SK-N-SH (cell line): ENCODE results near the gene CD38. TPM values are rescaled to one million over a fixed set of nuclear protein-coding genes. Genes with fewer than 3 reads are reported as not detected.

Experiments
- CTCF ChIA-PET: fragments of 300-600, 350-600 bp; formaldehyde crosslinking; extraction: SDS; loops from one replicate; lab custom pipeline; 2021; lab: Yijun Ruan, JAX
- POLR2A ChIA-PET: fragments of 350-600 bp; sonication (Branson Sonifier 250); formaldehyde crosslinking; extraction: SDS; loops from one replicate; lab custom pipeline; 2020; ENCODE audit warnings: antibody characterized with exemption, inconsistent platforms; lab: Yijun Ruan, JAX
- DNase-seq: peaks from one replicate; pipeline ENCODE4 v3.0.0; 2012
- H2AFZ ChIP-seq: fragments of 200-600 bp; sonication (generic); 2 replicates; pipeline ENCODE4 v1.8.1; 2016; ENCODE audit warnings: antibody characterized with exemption, mild to moderate bottlenecking, low read depth
- H3F3A ChIP-seq: fragments of 200-600 bp; sonication (generic); replicated peaks from 2 replicates; pipeline ENCODE3; 2016; ENCODE audit warnings: antibody characterized with exemption, mild to moderate bottlenecking; ENCODE audit not compliant: insufficient read depth
- H3K27ac ChIP-seq, 2 experiments: fragments of 200-500 bp in 1 of 2; fragments of 200-600 bp in 1 of 2; sonication (Bioruptor generic) in 1 of 2; sonication (generic), shearing (Covaris generic) in 1 of 2; 2 replicates each; pipeline versions ENCODE4 v1.5.1 to v1.6.1; 2014 to 2016; ENCODE audit warnings: low read depth in 2 of 2, inconsistent platforms in 1 of 2, low read length in 1 of 2, mild to moderate bottlenecking in 1 of 2, mixed read lengths in 1 of 2
- H3K27me3 ChIP-seq: fragments of 200-600 bp; sonication (generic), shearing (Covaris generic); 2 replicates; pipeline ENCODE4 v1.6.1; 2016; ENCODE audit warnings: mixed run types; ENCODE audit not compliant: insufficient read depth
- H3K36me3 ChIP-seq, 2 experiments: fragments of 200-500 bp in 1 of 2; fragments of 200-600 bp in 1 of 2; sonication (Bioruptor generic) in 1 of 2; sonication (generic) in 1 of 2; replicated peaks in 1 of 2; 2 replicates each; pipeline versions ENCODE3 to v1.5.1; 2014 to 2016; ENCODE audit warnings: low read length in 1 of 2, mild to moderate bottlenecking in 1 of 2; ENCODE audit not compliant: insufficient read depth in 2 of 2, control insufficient read depth in 1 of 2
- H3K4me1 ChIP-seq, 2 experiments: fragments of 200-500 bp in 1 of 2; fragments of 200-600 bp in 1 of 2; sonication (Bioruptor generic) in 1 of 2; sonication (generic), shearing (Covaris generic) in 1 of 2; 2 replicates each; pipeline versions ENCODE4 v1.5.1 to v1.6.1; 2014 to 2016; ENCODE audit warnings: low read depth in 1 of 2, low read length in 1 of 2, mixed run types in 1 of 2; ENCODE audit not compliant: insufficient read depth in 2 of 2, control insufficient read depth in 1 of 2
- H3K4me2 ChIP-seq: fragments of 200-600 bp; sonication (generic), shearing (Covaris generic); 2 replicates; pipeline ENCODE4 v1.6.1; 2017; ENCODE audit warnings: mixed run types
- H3K4me3 ChIP-seq, 2 experiments: fragments of 200-500 bp in 1 of 2; fragments of 200-600 bp in 1 of 2; sonication (Bioruptor generic) in 1 of 2; sonication (generic), shearing (Covaris generic) in 1 of 2; 2 replicates each; pipeline versions ENCODE4 v1.5.1 to v1.8.1; 2014 to 2016; ENCODE audit warnings: low read depth in 2 of 2, inconsistent platforms in 1 of 2, low read length in 1 of 2, mild to moderate bottlenecking in 1 of 2, mixed read lengths in 1 of 2, moderate library complexity in 1 of 2
- H3K79me2 ChIP-seq: fragments of 200-600 bp; sonication (generic); 2 replicates; pipeline ENCODE4 v1.8.1; 2017; ENCODE audit warnings: mild to moderate bottlenecking; ENCODE audit not compliant: insufficient read depth
- H3K9ac ChIP-seq: fragments of 200-600 bp; sonication (generic); 2 replicates; pipeline ENCODE4 v1.6.1; 2017; ENCODE audit warnings: mixed run types
- H3K9me2 ChIP-seq: fragments of 200-600 bp; sonication (generic); 2 replicates; pipeline ENCODE4 v1.6.1; 2017; ENCODE audit warnings: mixed run types
- H3K9me3 ChIP-seq: fragments of 200-600 bp; sonication (generic); 2 replicates; pipeline ENCODE4 v1.6.1; 2017; ENCODE audit warnings: mixed run types, mild to moderate bottlenecking, moderate library complexity
- H4K20me1 ChIP-seq: fragments of 200-600 bp; sonication (generic); 2 replicates; pipeline ENCODE4 v1.6.1; 2017; ENCODE audit warnings: mild to moderate bottlenecking, mixed run types; ENCODE audit not compliant: insufficient read depth
- EZH2phosphoT487 ChIP-seq: fragments of 200-600 bp; sonication (generic); IDR thresholded peaks from 2 replicates; pipeline ENCODE4 v1.6.1; 2017; ENCODE audit warnings: low read depth, mixed run types, mild to moderate bottlenecking, antibody characterized with exemption, moderate library complexity, borderline replicate concordance
- FOXM1 ChIP-seq: IDR thresholded peaks from 2 replicates; pipeline ENCODE4 v1.4.0; 2012; ENCODE audit warnings: low read depth, mild to moderate bottlenecking
- GATA2 ChIP-seq: sonication (generic); formaldehyde crosslinking; IDR thresholded peaks from 2 replicates; pipeline ENCODE4 v1.5.0; 2020; ENCODE audit warnings: mild to moderate bottlenecking, missing genetic modification reagents
- MEF2A ChIP-seq: IDR thresholded peaks from 2 replicates; pipeline ENCODE4 v1.4.0; 2012; ENCODE audit warnings: low read depth, borderline replicate concordance
- MXI1 ChIP-seq: IDR thresholded peaks from 2 replicates; pipeline ENCODE4 v1.6.1; 2012; ENCODE audit warnings: mild to moderate bottlenecking, low read depth, low read length, improper control_type of control experiment
- NFIC ChIP-seq: IDR thresholded peaks from 2 replicates; pipeline ENCODE4 v1.4.0; 2012; ENCODE audit warnings: borderline replicate concordance
- PBX3 ChIP-seq: IDR thresholded peaks from 2 replicates; pipeline ENCODE4; 2012
- POLR2AphosphoS5 ChIP-seq: IDR thresholded peaks from 2 replicates; pipeline ENCODE4 v1.6.1; 2012; ENCODE audit warnings: low read depth, low read length
- RCOR1 ChIP-seq: fragments of 150-350 bp; IDR thresholded peaks from 2 replicates; pipeline ENCODE4 v1.6.1; 2017; ENCODE audit warnings: antibody characterized with exemption, low read length
- TAF1 ChIP-seq: IDR thresholded peaks from 2 replicates; pipeline ENCODE4 v1.6.1; 2012; ENCODE audit warnings: low read depth, mild to moderate bottlenecking, low read length, moderate library complexity, borderline replicate concordance
- TCF12 ChIP-seq: IDR thresholded peaks from 2 replicates; pipeline ENCODE4 v1.4.0; 2012
- TEAD4 ChIP-seq: IDR thresholded peaks from 2 replicates; pipeline ENCODE4 v1.4.0; 2012; ENCODE audit warnings: mild to moderate bottlenecking, borderline replicate concordance; ENCODE audit not compliant: insufficient read depth
- USF1 ChIP-seq: IDR thresholded peaks from 2 replicates; pipeline ENCODE4 v1.4.0; 2012; ENCODE audit warnings: low read depth, borderline replicate concordance
- WGBS: methylation state at CpG from one replicate; pipeline ENCODE4 v1.1.6; 2017; ENCODE audit warnings: low lambda C conversion rate; 5-methylcytosine and 5-hydroxymethylcytosine counted together
- polyA plus RNA-seq, 3 experiments: library from polyadenylated mRNA; depleted of rRNA; stranded (reverse); fragments of >200 nt; gene quantifications; 2 replicates each; pipeline ENCODE4 v1.2.3, GENCODE V29; 2012
- TF ChIP-seq, protein P1 (sequence below): IDR thresholded peaks from 2 replicates; pipeline ENCODE4 v1.6.1; 2012; ENCODE audit warnings: mild to moderate bottlenecking, low read depth, low read length, moderate library complexity

Gene CD38
- polyA plus RNA-seq, 1 of the 3 experiments (the other 2 are of a cell fraction), result 0.02 TPM

DNA sequence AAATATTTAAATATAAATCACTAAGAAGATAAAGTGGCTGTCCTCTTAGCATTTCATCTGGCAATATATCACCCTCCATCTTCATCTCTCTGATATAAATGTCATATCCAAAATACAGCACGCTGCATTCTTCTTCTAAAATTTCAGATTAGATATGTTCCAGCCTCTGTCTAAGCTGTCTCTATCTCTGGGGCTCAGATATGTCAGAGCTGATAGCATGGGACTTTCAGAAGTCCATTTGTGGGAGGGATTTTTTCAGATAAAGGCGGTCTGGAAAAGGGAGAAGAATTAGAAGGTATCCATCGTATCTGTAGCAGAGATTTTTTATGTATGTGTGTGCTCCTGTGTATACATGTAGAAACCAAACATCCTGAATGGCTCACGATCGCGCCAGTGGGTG is 25.0 kb upstream of the CD38 start (continued):
- TF ChIP-seq PBX3 (no peak), USF1 (no peak), TCF12 (no peak), GATA2 (CRISPR knock-in tag) (no peak), TAF1 (no peak), FOXM1 (no peak), MXI1 (no peak), EZH2phosphoT487 (no peak), MEF2A (no peak), TEAD4 (no peak)
- TF ChIP-seq, all 33 proteins: peak for 0

DNA sequence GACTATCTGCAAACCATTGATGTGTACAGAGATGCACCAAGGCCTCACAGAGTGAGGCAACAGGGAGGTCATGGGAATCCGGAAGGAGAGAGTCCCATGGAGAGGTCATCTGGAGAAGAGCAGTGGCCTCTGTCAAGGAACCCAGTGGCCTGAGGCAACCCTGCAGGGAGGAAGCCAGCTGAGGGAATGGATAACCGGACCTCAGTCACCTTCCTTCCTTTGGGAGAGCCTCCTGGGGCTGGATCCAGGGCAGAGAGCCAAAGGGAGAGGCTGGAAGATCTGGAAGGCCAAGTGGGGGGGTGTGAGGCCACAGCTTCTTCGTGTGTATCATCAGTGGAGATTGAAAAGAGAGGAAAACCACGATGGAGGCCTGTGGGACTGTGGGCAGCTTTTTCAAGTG is 24.3 kb upstream of the CD38 start:
- Histone ChIP-seq H3K4me1 (no peaks in the 10 kb centered on the region), H3K79me2 (no peaks in the 10 kb centered on the region), H3K27ac (no peak overlapping the region), H3K9ac (no peak overlapping the region), H3K27me3 (no peaks in the 10 kb centered on the region; the same call in 1 of the 2 replicates), H3K4me2 (no peak overlapping the region), H3K36me3 (no peaks in the 10 kb centered on the region), H3K9me3 (no peaks in the 10 kb centered on the region), H3K9me2 (no peaks in the 10 kb centered on the region), H2AFZ (no peak overlapping the region), H4K20me1 (no peaks in the 10 kb centered on the region), H3F3A (no peaks in the 10 kb centered on the region), H3K4me3 (no peak overlapping the region)
- TF ChIP-seq, protein P1, sequence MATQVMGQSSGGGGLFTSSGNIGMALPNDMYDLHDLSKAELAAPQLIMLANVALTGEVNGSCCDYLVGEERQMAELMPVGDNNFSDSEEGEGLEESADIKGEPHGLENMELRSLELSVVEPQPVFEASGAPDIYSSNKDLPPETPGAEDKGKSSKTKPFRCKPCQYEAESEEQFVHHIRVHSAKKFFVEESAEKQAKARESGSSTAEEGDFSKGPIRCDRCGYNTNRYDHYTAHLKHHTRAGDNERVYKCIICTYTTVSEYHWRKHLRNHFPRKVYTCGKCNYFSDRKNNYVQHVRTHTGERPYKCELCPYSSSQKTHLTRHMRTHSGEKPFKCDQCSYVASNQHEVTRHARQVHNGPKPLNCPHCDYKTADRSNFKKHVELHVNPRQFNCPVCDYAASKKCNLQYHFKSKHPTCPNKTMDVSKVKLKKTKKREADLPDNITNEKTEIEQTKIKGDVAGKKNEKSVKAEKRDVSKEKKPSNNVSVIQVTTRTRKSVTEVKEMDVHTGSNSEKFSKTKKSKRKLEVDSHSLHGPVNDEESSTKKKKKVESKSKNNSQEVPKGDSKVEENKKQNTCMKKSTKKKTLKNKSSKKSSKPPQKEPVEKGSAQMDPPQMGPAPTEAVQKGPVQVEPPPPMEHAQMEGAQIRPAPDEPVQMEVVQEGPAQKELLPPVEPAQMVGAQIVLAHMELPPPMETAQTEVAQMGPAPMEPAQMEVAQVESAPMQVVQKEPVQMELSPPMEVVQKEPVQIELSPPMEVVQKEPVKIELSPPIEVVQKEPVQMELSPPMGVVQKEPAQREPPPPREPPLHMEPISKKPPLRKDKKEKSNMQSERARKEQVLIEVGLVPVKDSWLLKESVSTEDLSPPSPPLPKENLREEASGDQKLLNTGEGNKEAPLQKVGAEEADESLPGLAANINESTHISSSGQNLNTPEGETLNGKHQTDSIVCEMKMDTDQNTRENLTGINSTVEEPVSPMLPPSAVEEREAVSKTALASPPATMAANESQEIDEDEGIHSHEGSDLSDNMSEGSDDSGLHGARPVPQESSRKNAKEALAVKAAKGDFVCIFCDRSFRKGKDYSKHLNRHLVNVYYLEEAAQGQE, result no peak
- TF ChIP-seq NFIC (no peak), POLR2AphosphoS5 (no peak), RCOR1 (no peak), MXI1 (no peak)
- ChIA-PET POLR2A (no interaction called here), CTCF (interaction anchor here (1.5 kb wide), 1 partner anchor 52 kb away, joined by 3 read pairs; no protein-coding TSS in a partner anchor)
- 62% methylated on average over 4 of the region's 4 CpGs for WGBS
- no peak for DNase-seq
